WTC11 (cell line): Measurements from ENCODE around the gene MED26. TPM values are rescaled to one million over a fixed set of nuclear protein-coding genes. Genes with fewer than 3 reads are reported as not detected.

Source experiments
- ATAC-seq: fragments of 200-7000 bp; cut with Tn5 transposase; 2 replicates; pipeline ENCODE4 v1.10.0; 2021; ENCODE audit warnings: mild to moderate bottlenecking, moderate library complexity
- CTCF ChIA-PET: fragments of 300-600 bp; sonication (Branson Sonifier 250); formaldehyde crosslinking; loops from one replicate; lab custom pipeline; 2021; ENCODE audit warnings: antibody characterized with exemption; lab: Charles Lee
- POLR2A ChIA-PET: fragments of 350-600 bp; sonication (Branson Sonifier 250); formaldehyde crosslinking; loops from one replicate; lab custom pipeline; 2021; ENCODE audit warnings: antibody characterized with exemption; lab: Charles Lee
- DNase-seq: peaks from one replicate; pipeline ENCODE4 v3.0.0; 2021; ENCODE audit warnings: low spot score
- H3K27ac Mint-ChIP-seq: 2 replicates; pipeline ENCODE4 v1.8.0; 2021; ENCODE audit warnings: mixed read lengths
- H3K27me3 Mint-ChIP-seq: 2 replicates; pipeline ENCODE4 v1.8.0; 2021; ENCODE audit warnings: low read depth, mild to moderate bottlenecking, moderate library complexity, mixed read lengths
- H3K36me3 Mint-ChIP-seq: 2 replicates; pipeline ENCODE4 v1.8.0; 2021; ENCODE audit warnings: mixed read lengths
- H3K4me1 Mint-ChIP-seq: 2 replicates; pipeline ENCODE4 v1.8.0; 2022; ENCODE audit warnings: mixed read lengths
- H3K4me3 Mint-ChIP-seq: 2 replicates; pipeline ENCODE4 v1.8.0; 2021; ENCODE audit warnings: mild to moderate bottlenecking, moderate library complexity, mixed read lengths
- H3K9me3 Mint-ChIP-seq: 2 replicates; pipeline ENCODE4 v1.8.0; 2021; ENCODE audit warnings: mixed read lengths
- ATF1 ChIP-seq: sonication (generic); formaldehyde crosslinking; IDR thresholded peaks from 2 replicates; pipeline ENCODE4 v1.8.1; 2023; ENCODE audit warnings: mild to moderate bottlenecking, moderate library complexity, missing genetic modification reagents
- ATF2 ChIP-seq: sonication (generic); formaldehyde crosslinking; IDR thresholded peaks from 2 replicates; pipeline ENCODE4 v1.8.1; 2022; ENCODE audit warnings: low read depth, missing genetic modification reagents, borderline replicate concordance
- ATF3 ChIP-seq: sonication (generic); formaldehyde crosslinking; conservative IDR thresholded peaks from 2 replicates; pipeline ENCODE4 v1.8.1; 2022; ENCODE audit warnings: mild to moderate bottlenecking, missing genetic modification reagents
- ATF6 ChIP-seq: sonication (generic); formaldehyde crosslinking; IDR thresholded peaks from 2 replicates; pipeline ENCODE4 v1.8.1; 2023; ENCODE audit warnings: mild to moderate bottlenecking, missing genetic modification reagents
- CTCF ChIP-seq: fragments of 200-600 bp; IDR thresholded peaks from 2 replicates; pipeline ENCODE4 v1.8.0; 2022; ENCODE audit warnings: antibody characterized with exemption
- E2F1 ChIP-seq: sonication (generic); formaldehyde crosslinking; IDR thresholded peaks from 2 replicates; pipeline ENCODE4 v1.8.0; 2022; ENCODE audit warnings: mild to moderate bottlenecking, missing genetic modification reagents
- ETV6 ChIP-seq: sonication (generic); formaldehyde crosslinking; IDR thresholded peaks from 2 replicates; pipeline ENCODE4 v1.8.1; 2022; ENCODE audit warnings: mild to moderate bottlenecking, missing genetic modification reagents
- FOXJ3 ChIP-seq: sonication (generic); formaldehyde crosslinking; IDR thresholded peaks from 2 replicates; pipeline ENCODE4 v1.9.0; 2021; ENCODE audit warnings: missing genetic modification reagents, mild to moderate bottlenecking, borderline replicate concordance
- FOXK1 ChIP-seq: sonication (generic); formaldehyde crosslinking; IDR thresholded peaks from 2 replicates; pipeline ENCODE4 v1.8.0; 2022; ENCODE audit warnings: mild to moderate bottlenecking, moderate library complexity, missing genetic modification reagents
- IRF2 ChIP-seq: sonication (generic); formaldehyde crosslinking; IDR thresholded peaks from 2 replicates; pipeline ENCODE4 v1.8.0; 2022; ENCODE audit warnings: low read depth, missing genetic modification reagents, borderline replicate concordance
- MYBL2 ChIP-seq: sonication (generic); formaldehyde crosslinking; IDR thresholded peaks from 2 replicates; pipeline ENCODE4 v1.8.1; 2023; ENCODE audit warnings: mild to moderate bottlenecking, moderate library complexity, missing genetic modification reagents
- PRRX2 ChIP-seq: fragments of 250-450 bp; sonication (Bioruptor Pico); IDR thresholded peaks from 2 replicates; pipeline ENCODE4 v1.8.0; 2021; ENCODE audit warnings: mild to moderate bottlenecking
- SMAD4 ChIP-seq: sonication (generic); formaldehyde crosslinking; IDR thresholded peaks from 2 replicates; pipeline ENCODE4 v1.8.0; 2022; ENCODE audit warnings: mild to moderate bottlenecking, missing genetic modification reagents
- SP1 ChIP-seq: sonication (generic); formaldehyde crosslinking; conservative IDR thresholded peaks from 2 replicates; pipeline ENCODE4 v1.8.1; 2022; ENCODE audit warnings: missing genetic modification reagents
- STAT6 ChIP-seq: sonication (generic); formaldehyde crosslinking; conservative IDR thresholded peaks from 2 replicates; pipeline ENCODE4 v1.8.1; 2023; ENCODE audit warnings: mild to moderate bottlenecking, low read depth, missing genetic modification reagents, moderate library complexity
- TCF7 ChIP-seq: sonication (generic); formaldehyde crosslinking; IDR thresholded peaks from 2 replicates; pipeline ENCODE4 v1.8.0; 2022; ENCODE audit warnings: mild to moderate bottlenecking, low read depth, missing genetic modification reagents, moderate library complexity
- TP53 ChIP-seq: sonication (generic); formaldehyde crosslinking; IDR thresholded peaks from 2 replicates; pipeline ENCODE4 v1.8.1; 2023; ENCODE audit warnings: mild to moderate bottlenecking, missing genetic modification reagents
- ZNF138 ChIP-seq: sonication (generic); formaldehyde crosslinking; conservative IDR thresholded peaks from 2 replicates; pipeline ENCODE4 v1.8.1; 2022; ENCODE audit warnings: mild to moderate bottlenecking, moderate library complexity, missing genetic modification reagents
- ZNF396 ChIP-seq: fragments of 250-450 bp; sonication (Bioruptor Pico); IDR thresholded peaks from 2 replicates; pipeline ENCODE4 v1.8.0; 2021; ENCODE audit warnings: mild to moderate bottlenecking, moderate library complexity, borderline replicate concordance
- ZNF423 ChIP-seq: fragments of 250-450 bp; sonication (Bioruptor Pico); IDR thresholded peaks from 2 replicates; pipeline ENCODE4 v2.1.2; 2022; ENCODE audit warnings: mild to moderate bottlenecking, moderate library complexity
- total RNA-seq: library from RNA; stranded (reverse); gene quantifications from 3 replicates; pipeline ENCODE4 v1.2.3, GENCODE V29; 2021

Gene MED26
- total RNA-seq, 1 experiment from 2014 or later = 14.2 TPM

GRCh38 chr19:16659832-16660708, 32.1 kb upstream of the MED26 start, which contains the start of gene SMIM7 (continued):
- TF ChIP-seq ZNF396 (CRISPR knock-in tag) = no peak
- peak; percentile 96 for TF ChIP-seq SP1 (CRISPR knock-in tag)

GRCh38 chr19:16659464-16659831, 31.4 kb upstream of the MED26 start:
- peaks cover 11% of the 10 kb centered on the region for H3K4me1 Mint-ChIP-seq
- no peaks in the 10 kb centered on the region; the same call in 1 of the 2 replicates for H3K27me3 Mint-ChIP-seq
- ATAC-seq (no peak), DNase-seq (no peak)
- H3K27ac Mint-ChIP-seq = peak overlapping the region; percentile 53; the same call in 1 of the 2 replicates
- CTCF ChIA-PET = no interaction called here
- H3K9me3 Mint-ChIP-seq = no peaks in the 10 kb centered on the region
- H3K4me3 Mint-ChIP-seq = peak overlapping the region; percentile 98
- POLR2A ChIA-PET = no interaction called here
- H3K36me3 Mint-ChIP-seq = peaks cover 40% of the 10 kb centered on the region
- TF ChIP-seq ZNF138 (CRISPR knock-in tag) (no peak), PRRX2 (CRISPR knock-in tag) (no peak), E2F1 (CRISPR knock-in tag) (no peak), STAT6 (no peak), TP53 (CRISPR knock-in tag) (no peak), MYBL2 (CRISPR knock-in tag) (no peak), CTCF (no peak), SMAD4 (CRISPR knock-in tag) (no peak), ATF3 (CRISPR knock-in tag) (no peak), ATF6 (no peak)

GRCh38 chr19:16657384-16657783, 29.4 kb upstream of the MED26 start:
- Mint-ChIP-seq H3K27me3 (no peaks in the 10 kb centered on the region; the same call in 1 of the 2 replicates), H3K4me1 (peaks cover 7% of the 10 kb centered on the region), H3K4me3 (no peak overlapping the region), H3K36me3 (peaks cover 56% of the 10 kb centered on the region), H3K9me3 (peaks cover 3% of the 10 kb centered on the region; the same call in 1 of the 2 replicates), H3K27ac (no peak overlapping the region)
- ChIA-PET CTCF (no interaction called here), POLR2A (interaction anchor here (0.9 kb wide), 1 partner anchor 29 kb away, joined by 3 read pairs; the partner anchor contains the start of gene MED26)
- ATAC-seq (no peak), DNase-seq (no peak)
- TF ChIP-seq ETV6 (CRISPR knock-in tag) (no peak), ATF1 (no peak), E2F1 (CRISPR knock-in tag) (no peak), ZNF423 (CRISPR knock-in tag) (no peak), TCF7 (CRISPR knock-in tag) (no peak), IRF2 (no peak), ATF2 (CRISPR knock-in tag) (no peak), FOXJ3 (CRISPR knock-in tag) (no peak), FOXK1 (CRISPR knock-in tag) (no peak)
